Activated T-cell treated with anti-CD3 and anti-CD28 coated beads, Interleukin-2, amount 50 U/mL, for 24 hours (primary cell): ENCODE measurements around the gene APC2.
"Not testable (repeated sequence)": the region's sequence is repeated elsewhere in the genome, so short reads cannot be mapped to it uniquely, and the experiment has no call there.

Experiments
- DNase-seq: peaks from one replicate; pipeline ENCODE4 v3.0.0-alpha.2; 2020
- H3K27ac Mint-ChIP-seq: 2 replicates; pipeline ENCODE4 v1.8.0; 2020; ENCODE audit warnings: mild to moderate bottlenecking, mixed read lengths
- H3K27me3 Mint-ChIP-seq: 2 replicates; pipeline ENCODE4 v1.8.0; 2020; ENCODE audit warnings: mixed read lengths
- H3K36me3 Mint-ChIP-seq: 2 replicates; pipeline ENCODE4 v1.8.0; 2020; ENCODE audit warnings: low read depth, mixed read lengths
- H3K4me1 Mint-ChIP-seq: 2 replicates; pipeline ENCODE4 v1.8.0; 2020; ENCODE audit warnings: low read depth, mixed read lengths
- H3K4me3 Mint-ChIP-seq: 2 replicates; pipeline ENCODE4 v1.8.0; 2020; ENCODE audit warnings: mild to moderate bottlenecking, moderate library complexity, mixed read lengths
- H3K9me3 Mint-ChIP-seq: 2 replicates; pipeline ENCODE4 v1.8.0; 2020; ENCODE audit warnings: mixed read lengths

APC2 gene

GRCh38 chr19:1433119-1434039, 16.5 kb upstream of the APC2 start:
- Mint-ChIP-seq H3K27ac (peak overlapping the region; percentile 11), H3K27me3 (no peaks in the 10 kb centered on the region), H3K4me3 (no peak overlapping the region), H3K4me1 (peaks cover 7% of the 10 kb centered on the region), H3K36me3 (peaks cover 62% of the 10 kb centered on the region), H3K9me3 (no peaks in the 10 kb centered on the region)
- DNase-seq: no peak

- Mint-ChIP-seq H3K36me3 (peaks cover 63% of the 10 kb centered on the region), H3K9me3 (no peaks in the 10 kb centered on the region), H3K27ac (no peak overlapping the region), H3K4me1 (peaks cover 7% of the 10 kb centered on the region), H3K27me3 (no peaks in the 10 kb centered on the region), H3K4me3 (no peak overlapping the region)
- no peak for DNase-seq
Observed at GRCh38 chr19:1434040-1434366, 15.9 kb upstream of the APC2 start.

- no peaks in the 10 kb centered on the region for H3K27me3 Mint-ChIP-seq
- no peak overlapping the region for H3K27ac Mint-ChIP-seq
- no peaks in the 10 kb centered on the region for H3K9me3 Mint-ChIP-seq
- no peak for DNase-seq
- H3K36me3 Mint-ChIP-seq: peaks cover 66% of the 10 kb centered on the region
- H3K4me3 Mint-ChIP-seq: no peak overlapping the region
- H3K4me1 Mint-ChIP-seq: peaks cover 8% of the 10 kb centered on the region
Observed at GRCh38 chr19:1434577-1435060, 15.3 kb upstream of the APC2 start.

GRCh38 chr19:1435378-1435989, 14.4 kb upstream of the APC2 start:
- H3K9me3 Mint-ChIP-seq: no peaks in the 10 kb centered on the region
- no peak for DNase-seq
- no peaks in the 10 kb centered on the region for H3K27me3 Mint-ChIP-seq
- H3K4me1 Mint-ChIP-seq: peaks cover 17% of the 10 kb centered on the region
- no peak overlapping the region for H3K27ac Mint-ChIP-seq
- no peak overlapping the region for H3K4me3 Mint-ChIP-seq
- peaks cover 67% of the 10 kb centered on the region for H3K36me3 Mint-ChIP-seq

- Mint-ChIP-seq H3K4me1 (peaks cover 34% of the 10 kb centered on the region), H3K27ac (peak overlapping the region; percentile 100), H3K9me3 (no peaks in the 10 kb centered on the region), H3K36me3 (peaks cover 68% of the 10 kb centered on the region), H3K27me3 (no peaks in the 10 kb centered on the region), H3K4me3 (peak overlapping the region; percentile 98)
- no peak for DNase-seq
Observed at GRCh38 chr19:1437609-1438008, 12.3 kb upstream of the APC2 start.

GRCh38 chr19:1438035-1438932, 11.6 kb upstream of the APC2 start, which contains the start of gene RPS15:
TSS of gene RPS15 (plus strand) at chr19:1438396. CDS start at chr19:1438426, 30 bp downstream.
- peaks cover 36% of the 10 kb centered on the region for H3K4me1 Mint-ChIP-seq
- H3K27me3 Mint-ChIP-seq: no peaks in the 10 kb centered on the region
- H3K27ac Mint-ChIP-seq: peak within 1 kb of the TSS; percentile 100
- DNase-seq: peak; percentile 96
- H3K9me3 Mint-ChIP-seq: no peaks in the 10 kb centered on the region
- H3K4me3 Mint-ChIP-seq: peak within 1 kb of the TSS; percentile 98
- peaks cover 68% of the 10 kb centered on the region for H3K36me3 Mint-ChIP-seq

GRCh38 chr19:1438933-1439354, 11.0 kb upstream of the APC2 start:
- no peaks in the 10 kb centered on the region for H3K27me3 Mint-ChIP-seq
- H3K9me3 Mint-ChIP-seq: no peaks in the 10 kb centered on the region
- H3K4me3 Mint-ChIP-seq: peak overlapping the region; percentile 98
- peak overlapping the region; percentile 100 for H3K27ac Mint-ChIP-seq
- peaks cover 67% of the 10 kb centered on the region for H3K36me3 Mint-ChIP-seq
- H3K4me1 Mint-ChIP-seq: peaks cover 37% of the 10 kb centered on the region
- DNase-seq: no peak

- H3K9me3 Mint-ChIP-seq, H3K27me3 Mint-ChIP-seq, DNase-seq: not testable (repeated sequence)
- Mint-ChIP-seq H3K4me1 (peaks cover 43% of the 10 kb centered on the region), H3K4me3 (peak overlapping the region; percentile 98), H3K36me3 (peaks cover 62% of the 10 kb centered on the region), H3K27ac (peak overlapping the region; percentile 100)
Observed at GRCh38 chr19:1439525-1440417, 10.2 kb upstream of the APC2 start.

- Mint-ChIP-seq H3K36me3 (peaks cover 57% of the 10 kb centered on the region), H3K9me3 (no peaks in the 10 kb centered on the region), H3K4me1 (peaks cover 48% of the 10 kb centered on the region), H3K4me3 (peak overlapping the region; percentile 98), H3K27ac (peak overlapping the region; percentile 100), H3K27me3 (peaks cover 2% of the 10 kb centered on the region)
- no peak for DNase-seq
Observed at GRCh38 chr19:1440418-1440801, 9.5 kb upstream of the APC2 start.

- Mint-ChIP-seq H3K4me1 (peaks cover 50% of the 10 kb centered on the region), H3K27ac (peak overlapping the region; percentile 100), H3K36me3 (peaks cover 52% of the 10 kb centered on the region), H3K9me3 (no peaks in the 10 kb centered on the region), H3K27me3 (peaks cover 4% of the 10 kb centered on the region), H3K4me3 (peak overlapping the region; percentile 98)
- no peak for DNase-seq
Observed at GRCh38 chr19:1441022-1441426, 8.9 kb upstream of the APC2 start.

- peak overlapping the region; percentile 100 for H3K27ac Mint-ChIP-seq
- H3K36me3 Mint-ChIP-seq: peaks cover 52% of the 10 kb centered on the region
- H3K27me3 Mint-ChIP-seq: peaks cover 7% of the 10 kb centered on the region
- H3K9me3 Mint-ChIP-seq: no peaks in the 10 kb centered on the region
- peaks cover 52% of the 10 kb centered on the region for H3K4me1 Mint-ChIP-seq
- no peak for DNase-seq
- peak overlapping the region; percentile 98 for H3K4me3 Mint-ChIP-seq
Observed at GRCh38 chr19:1441677-1442438, 8.1 kb upstream of the APC2 start.

GRCh38 chr19:1445185-1445931, 4.6 kb upstream of the APC2 start:
- H3K27ac Mint-ChIP-seq: peak overlapping the region; percentile 86
- peaks cover 35% of the 10 kb centered on the region for H3K27me3 Mint-ChIP-seq
- H3K9me3 Mint-ChIP-seq: no peaks in the 10 kb centered on the region
- peak; percentile 89 for DNase-seq
- peaks cover 44% of the 10 kb centered on the region for H3K4me1 Mint-ChIP-seq
- H3K4me3 Mint-ChIP-seq: peak overlapping the region; percentile 69
- peaks cover 29% of the 10 kb centered on the region for H3K36me3 Mint-ChIP-seq
